Activated T-helper 9 cell treated with anti-CD3 and anti-CD28 coated beads, Interleukin-2, amount 50 U/mL, for 16 hours (primary cell): ENCODE results near the gene ENHO.
A peak's percentile ranks its signal among the peaks of the same experiment; 100 is the strongest.
"Not testable (repeated sequence)": the region's sequence is repeated elsewhere in the genome, so short reads cannot be mapped to it uniquely, and the experiment has no call there.

Experiments used
- DNase-seq: peaks from one replicate; pipeline ENCODE4 v3.0.0-alpha.2; 2020; ENCODE audit warnings: low read depth

The ENHO gene

GRCh38 chr9:34555500-34555899 is 32.7 kb upstream of the ENHO start:
- DNase-seq = no peak

- no peak for DNase-seq
Observed at GRCh38 chr9:34555002-34555348, 32.2 kb upstream of the ENHO start.

GRCh38 chr9:34554211-34555001 is 31.6 kb upstream of the ENHO start:
- DNase-seq = no peak

- DNase-seq = no peak
Observed at GRCh38 chr9:34553511-34554021, 30.8 kb upstream of the ENHO start.

GRCh38 chr9:34552986-34553385 is 30.2 kb upstream of the ENHO start:
- DNase-seq = no peak

- DNase-seq = no peak
Observed at GRCh38 chr9:34552606-34552981, 29.8 kb upstream of the ENHO start.

GRCh38 chr9:34551751-34552605 is 29.2 kb upstream of the ENHO start:
- no peak for DNase-seq

- no peak for DNase-seq
Observed at GRCh38 chr9:34550681-34551270, 28.0 kb upstream of the ENHO start.

GRCh38 chr9:34550016-34550680 is 27.4 kb upstream of the ENHO start:
- DNase-seq = no peak

GRCh38 chr9:34549407-34549732 is 26.6 kb upstream of the ENHO start:
- DNase-seq = no peak

- no peak for DNase-seq
Observed at GRCh38 chr9:34547960-34548611, 25.3 kb upstream of the ENHO start.

GRCh38 chr9:34546834-34547827 is 24.3 kb upstream of the ENHO start:
- peak; percentile 22 for DNase-seq

- DNase-seq = no peak
Observed at GRCh38 chr9:34546102-34546833, 23.5 kb upstream of the ENHO start.

GRCh38 chr9:34545497-34545896 is 22.7 kb upstream of the ENHO start:
- no peak for DNase-seq

GRCh38 chr9:34544035-34544434 is 21.2 kb upstream of the ENHO start:
- no peak for DNase-seq

GRCh38 chr9:34541540-34541939 is 18.8 kb upstream of the ENHO start:
- no peak for DNase-seq

GRCh38 chr9:34540827-34541226 is 18.0 kb upstream of the ENHO start:
- DNase-seq = no peak

- DNase-seq = no peak
Observed at GRCh38 chr9:34536685-34537084, 13.9 kb upstream of the ENHO start.

- DNase-seq = not testable (repeated sequence)
Observed at GRCh38 chr9:34532041-34532440, 9.3 kb upstream of the ENHO start.

- DNase-seq = no peak
Observed at GRCh38 chr9:34526026-34526425, 3.2 kb upstream of the ENHO start.
